Occipital lobe (tissue), 2 donors: Measurements from ENCODE around the gene PADI2. TPM values are rescaled to one million over a fixed set of nuclear protein-coding genes. Genes with fewer than 3 reads are reported as not detected.

Experiments used
- DNase-seq: peaks from one replicate; lab custom pipeline; 2025; lab: John Stamatoyannopoulos, UW
- total RNA-seq: library from RNA; depleted of rRNA; stranded (reverse); fragments of >200 nt; gene quantifications from one replicate; pipeline ENCODE4 v1.2.3, GENCODE V29; 2014

PADI2 gene
- total RNA-seq, 1 donor from 2014 or later: 0.94 TPM

DNA sequence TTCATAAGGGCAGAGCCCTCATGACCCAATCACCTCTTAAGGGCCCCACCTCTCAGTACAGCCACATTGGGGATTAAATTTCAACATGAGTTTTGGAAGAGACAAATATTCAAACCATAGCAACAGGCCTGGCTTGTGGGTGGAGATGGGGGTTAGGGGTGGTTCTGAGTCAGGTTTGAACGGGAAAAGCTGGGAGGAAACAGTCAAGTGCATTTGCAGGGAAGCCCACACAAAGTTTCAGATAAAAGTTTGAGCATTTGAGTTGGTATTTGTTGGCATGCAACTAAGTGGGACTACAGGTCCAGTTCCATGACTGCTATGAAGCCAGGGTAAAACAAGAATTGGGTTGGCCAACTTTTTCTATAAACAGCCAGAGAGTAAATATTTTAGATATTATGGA is 21.0 kb upstream of the PADI2 start:
- no peak for DNase-seq

GRCh38 chr1:17139637-17140036 is 20.4 kb upstream of the PADI2 start:
- no peak for DNase-seq

DNA sequence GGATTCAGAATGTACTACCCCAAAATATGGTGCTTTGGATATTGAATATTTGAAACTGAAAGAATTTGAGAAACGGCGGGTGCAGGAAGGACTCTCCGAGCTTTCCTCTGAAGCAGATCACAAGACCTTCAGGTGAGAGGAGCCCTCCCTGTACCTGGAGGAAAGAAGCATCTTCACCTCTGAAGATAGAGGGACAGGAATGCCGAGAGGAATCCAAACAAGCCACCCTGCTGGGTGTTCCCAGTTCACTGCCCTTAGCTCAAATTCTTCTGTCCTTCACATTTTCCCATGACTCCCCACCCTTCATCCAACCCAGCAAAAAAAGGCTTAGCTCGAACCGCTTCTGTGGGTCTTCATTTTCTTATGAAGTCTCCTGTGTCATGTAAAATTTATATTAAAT is 18.2 kb upstream of the PADI2 start:
- DNase-seq: no peak

DNA sequence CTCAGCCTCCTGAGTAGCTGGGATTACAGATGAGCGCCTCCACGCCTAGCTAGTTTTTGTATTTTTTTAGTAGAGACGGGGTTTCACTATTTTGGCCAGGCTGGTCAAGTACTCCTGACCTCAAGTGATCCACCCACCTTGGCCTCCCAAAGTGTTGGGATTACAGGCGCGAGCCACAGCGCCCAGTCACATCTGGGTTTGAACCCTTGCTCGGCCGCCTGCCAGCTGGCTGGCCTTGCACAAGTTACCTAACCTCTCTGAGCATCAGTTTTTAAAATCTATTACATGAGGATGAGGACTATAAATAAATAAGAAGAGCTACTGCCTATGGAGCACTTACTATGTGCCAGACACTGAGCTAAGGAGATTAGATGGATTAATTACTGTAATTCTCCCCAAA is 17.7 kb upstream of the PADI2 start:
- no peak for DNase-seq

DNA sequence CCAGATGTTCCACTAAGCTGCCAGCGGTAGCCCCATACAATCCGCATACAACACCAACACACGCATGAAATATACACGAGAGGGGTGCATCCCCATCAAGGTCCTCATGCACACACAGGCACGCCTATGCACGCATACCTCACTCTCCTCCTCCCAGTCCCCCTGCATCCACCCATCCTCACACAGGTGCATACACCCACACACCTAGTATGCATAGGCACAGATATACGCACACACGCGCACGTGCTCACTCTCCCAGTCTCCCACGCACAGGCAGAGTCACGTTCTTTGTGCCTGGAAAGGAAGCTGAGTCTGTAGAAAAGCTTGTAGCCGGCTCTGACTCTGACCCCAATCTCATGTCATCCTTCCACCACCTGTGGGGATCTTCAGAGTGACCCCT is 16.9 kb upstream of the PADI2 start:
- no peak for DNase-seq

- no peak for DNase-seq
These were observed 16.3 kb upstream of the PADI2 start for GRCh38 chr1:17135530-17135929.

GRCh38 chr1:17134724-17135123 is 15.5 kb upstream of the PADI2 start:
- no peak for DNase-seq

DNA sequence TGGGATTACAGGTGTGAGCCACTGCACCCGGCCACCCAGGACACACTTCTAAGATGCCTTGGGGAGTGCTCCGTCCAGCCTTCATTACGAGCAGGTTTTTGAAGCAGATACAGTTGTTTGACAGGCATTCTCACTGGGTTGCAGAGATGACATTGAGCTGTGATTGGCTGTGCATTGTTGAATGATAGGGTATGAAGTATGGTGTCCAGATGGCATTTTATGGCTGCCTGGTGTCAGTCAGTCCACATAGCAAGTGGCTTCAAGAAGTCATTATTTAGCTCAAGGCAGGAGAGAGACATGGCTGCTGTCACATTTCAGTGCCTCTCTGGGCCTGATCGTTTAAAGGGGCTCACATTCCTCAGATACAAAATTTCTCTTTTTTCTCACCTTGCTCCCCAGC is 14.8 kb upstream of the PADI2 start:
- DNase-seq: no peak

DNA sequence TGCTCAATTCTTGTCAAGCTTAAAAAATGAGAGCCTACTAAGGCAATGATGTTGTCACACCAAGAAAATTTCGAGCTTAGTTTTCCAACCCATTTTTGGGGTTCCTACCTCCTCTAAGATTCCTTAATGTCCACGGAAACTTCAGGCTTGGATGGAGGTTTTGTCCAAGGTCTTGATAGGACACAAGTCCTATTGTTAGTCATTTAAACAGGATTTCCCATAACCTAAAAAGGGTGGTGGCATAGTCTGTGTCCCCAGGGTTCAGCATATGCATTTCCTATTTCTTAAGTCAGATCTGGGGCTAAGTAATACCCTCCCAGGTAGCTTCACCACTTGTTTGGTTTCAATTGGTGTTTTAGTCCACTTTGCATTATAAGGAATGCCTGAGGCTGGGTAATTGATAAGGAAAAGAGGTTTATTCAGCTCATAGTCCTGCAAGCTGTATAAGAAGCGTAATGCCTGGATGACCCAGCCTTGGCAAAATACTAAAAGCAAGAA is 10.9 kb upstream of the PADI2 start:
- DNase-seq: no peak

- DNase-seq: no peak
These were observed 9.1 kb upstream of the PADI2 start for GRCh38 chr1:17128361-17128760.

DNA sequence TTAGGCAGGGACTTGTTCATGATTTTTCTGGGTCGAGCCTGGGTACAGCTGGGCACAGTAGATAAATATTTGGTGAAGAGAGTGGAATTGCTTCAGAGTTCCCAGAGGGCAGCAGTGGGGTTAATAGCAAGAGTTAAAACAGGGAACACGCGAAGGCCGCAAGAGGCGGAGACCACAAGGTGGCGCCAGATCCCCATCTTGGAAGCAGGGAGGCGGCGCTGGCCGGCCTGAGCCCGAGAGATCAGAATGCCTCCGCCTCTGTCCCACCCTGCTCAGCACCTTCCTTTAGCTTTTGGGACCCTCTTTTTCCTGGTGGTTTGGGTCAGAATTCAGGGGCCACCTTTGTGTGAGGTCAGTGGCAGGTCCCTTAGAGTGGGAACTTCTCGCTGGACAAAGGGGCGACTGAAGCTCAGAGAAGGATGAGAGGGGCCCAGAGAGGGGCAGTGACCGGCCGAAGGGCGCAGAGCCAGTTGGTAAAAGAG is 6.5 kb upstream of the PADI2 start:
- peak; percentile 43 for DNase-seq

DNA sequence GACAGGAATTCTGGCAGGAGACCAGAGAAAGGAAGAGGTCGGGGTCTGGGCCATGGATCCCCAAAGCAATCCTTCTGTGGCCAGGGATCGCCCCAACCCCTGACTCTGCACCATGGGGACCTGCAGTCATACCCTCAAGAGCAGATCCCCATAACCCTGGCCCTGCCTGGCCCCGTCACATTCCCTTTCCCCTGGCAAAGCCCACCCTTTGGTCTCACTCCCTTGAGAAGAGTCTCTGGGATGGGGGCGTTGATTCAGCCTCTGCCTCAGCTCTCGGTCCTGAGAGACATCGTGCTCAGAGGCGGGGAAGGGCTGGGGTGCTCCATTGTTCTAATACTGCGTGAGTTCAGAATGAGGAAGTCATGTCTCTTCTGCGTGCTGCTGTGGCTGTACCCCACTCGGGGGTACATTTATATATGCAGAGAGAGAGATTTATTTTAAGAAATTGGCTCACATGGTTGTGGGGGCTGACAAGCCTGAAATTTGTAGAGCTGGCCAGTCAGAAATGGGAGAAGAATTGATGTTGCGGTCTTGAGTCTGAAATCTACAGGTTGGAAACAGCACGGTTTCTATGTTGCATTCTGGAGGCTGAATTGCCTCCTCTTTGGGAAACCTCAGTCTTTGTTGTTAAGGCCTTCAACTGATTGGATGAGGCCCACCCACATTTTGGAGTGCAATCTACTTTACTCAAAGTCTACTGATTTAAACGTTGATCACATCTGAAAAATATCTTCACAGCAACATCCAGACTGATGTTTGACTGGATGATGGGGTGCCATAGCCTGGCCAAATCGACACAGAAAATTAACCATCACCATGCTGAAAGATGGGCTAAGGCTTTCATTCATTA is 4.2 kb upstream of the PADI2 start:
- DNase-seq: no peak

DNA sequence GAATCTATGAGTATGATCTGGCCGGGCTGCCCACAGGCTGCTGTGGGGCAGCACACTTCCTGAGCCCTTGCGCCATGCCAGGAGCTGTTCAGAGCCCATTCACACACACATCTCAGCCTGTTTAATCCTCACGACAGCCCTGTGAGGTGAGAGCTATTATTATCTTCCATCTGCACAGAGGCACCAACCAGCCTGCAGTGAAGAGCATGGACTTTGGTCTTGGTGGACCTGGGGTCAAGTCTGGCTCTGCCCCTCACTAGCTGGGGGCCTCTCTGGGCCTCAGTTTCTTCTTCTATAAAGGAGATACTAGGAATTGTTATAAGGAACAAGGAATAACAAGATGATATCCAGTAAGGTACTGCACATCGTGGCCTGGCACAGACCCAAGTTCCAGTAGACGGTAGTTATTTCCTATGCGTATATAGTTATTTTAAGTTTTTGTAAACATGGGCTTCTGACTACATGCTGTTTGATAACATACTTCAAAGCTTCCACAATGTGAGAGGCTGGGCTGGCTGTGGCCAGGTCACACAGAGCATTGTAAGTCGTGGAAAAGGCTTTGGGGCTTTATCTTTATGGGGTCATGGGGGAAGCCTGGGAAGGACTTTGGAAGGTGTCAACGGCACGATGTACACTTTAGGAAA is 3.4 kb upstream of the PADI2 start:
- DNase-seq: no peak

DNA sequence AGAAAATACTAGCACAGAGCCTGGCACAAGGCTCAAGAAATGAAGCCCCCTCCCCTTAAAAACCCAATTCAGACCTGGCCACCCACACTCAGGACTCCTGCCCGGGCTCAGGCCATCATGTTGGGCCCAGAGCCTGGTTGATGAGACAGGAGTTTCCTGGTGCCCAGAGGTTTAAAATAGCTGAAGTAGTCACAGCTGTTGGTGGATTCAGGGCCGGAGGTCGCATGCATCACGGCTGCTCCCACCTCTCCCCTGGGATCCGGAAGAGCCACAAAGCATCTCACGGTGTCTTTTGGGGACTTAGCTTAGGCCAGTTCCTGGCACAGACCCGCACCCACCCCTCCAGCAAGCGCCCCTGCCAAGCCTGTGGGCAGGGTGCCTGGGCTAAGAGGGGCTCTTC is 2.6 kb upstream of the PADI2 start:
- no peak for DNase-seq

DNA sequence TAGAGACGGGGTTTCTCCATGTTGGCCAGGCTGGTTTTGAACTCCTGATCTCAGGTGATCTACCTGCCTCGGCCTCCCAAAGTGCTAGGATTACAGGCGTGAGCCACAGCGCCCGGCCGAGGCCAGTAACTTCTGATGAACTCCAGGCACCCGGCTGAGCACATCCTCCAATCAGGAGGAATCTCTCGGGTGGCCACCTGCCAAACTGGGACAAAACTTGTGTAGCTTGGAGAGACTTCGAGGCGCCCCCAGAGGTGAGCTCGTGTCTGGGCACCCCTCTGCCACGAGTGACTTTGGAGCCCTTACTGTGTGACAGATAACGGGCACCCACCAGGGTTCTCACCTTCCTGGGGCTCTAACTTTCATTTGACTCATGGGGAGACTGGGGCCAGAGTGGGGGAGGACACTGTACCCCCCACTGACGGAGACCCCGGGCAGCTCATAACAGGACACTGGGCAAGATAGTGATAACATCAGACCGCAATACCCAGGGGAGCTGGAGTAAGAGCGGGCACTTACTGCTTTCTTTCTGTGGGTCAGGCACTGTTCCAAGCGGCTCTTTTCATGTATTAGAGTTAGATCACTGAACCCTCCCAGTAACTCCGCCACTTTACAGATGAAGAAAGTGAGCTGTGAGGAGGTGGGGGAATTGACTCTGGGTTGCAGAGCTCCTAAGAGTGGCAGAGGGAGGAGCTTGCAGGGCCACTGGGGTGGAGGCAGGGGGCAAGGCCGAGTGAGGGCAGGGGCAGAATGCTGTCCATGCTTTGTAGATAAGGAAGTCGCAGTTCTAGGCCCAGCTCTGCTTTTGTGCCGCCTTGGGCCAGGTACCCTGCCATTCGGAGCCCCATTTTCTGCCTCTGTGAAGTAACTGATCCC is 1.9 kb upstream of the PADI2 start:
- DNase-seq: no peak

DNA sequence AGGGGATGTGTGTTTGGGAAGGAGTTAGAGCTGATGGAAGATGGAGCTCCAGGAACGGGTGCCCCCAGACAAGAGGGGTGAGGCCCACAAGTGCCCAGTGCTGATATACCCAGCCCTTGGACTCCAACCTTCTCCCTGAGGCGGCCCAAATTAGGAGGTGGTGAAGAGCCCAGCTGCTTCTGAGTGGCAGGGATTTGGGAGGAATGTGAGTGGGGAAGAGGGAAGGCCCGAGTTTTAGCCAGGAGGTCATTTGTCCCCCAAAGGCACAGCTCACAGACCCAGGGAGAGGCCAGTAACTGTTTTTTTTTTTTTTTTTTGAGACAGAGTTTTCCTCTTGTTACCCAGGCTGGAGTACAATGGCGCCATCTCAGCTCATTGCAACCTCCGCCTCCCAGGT is 1.2 kb upstream of the PADI2 start:
- DNase-seq: no peak

GRCh38 chr1:17119773-17120480 is 676 bp upstream of the PADI2 start:
- no peak for DNase-seq

- no peak for DNase-seq
These were observed 560 bp downstream of the PADI2 start for GRCh38 chr1:17118706-17119075.

DNA sequence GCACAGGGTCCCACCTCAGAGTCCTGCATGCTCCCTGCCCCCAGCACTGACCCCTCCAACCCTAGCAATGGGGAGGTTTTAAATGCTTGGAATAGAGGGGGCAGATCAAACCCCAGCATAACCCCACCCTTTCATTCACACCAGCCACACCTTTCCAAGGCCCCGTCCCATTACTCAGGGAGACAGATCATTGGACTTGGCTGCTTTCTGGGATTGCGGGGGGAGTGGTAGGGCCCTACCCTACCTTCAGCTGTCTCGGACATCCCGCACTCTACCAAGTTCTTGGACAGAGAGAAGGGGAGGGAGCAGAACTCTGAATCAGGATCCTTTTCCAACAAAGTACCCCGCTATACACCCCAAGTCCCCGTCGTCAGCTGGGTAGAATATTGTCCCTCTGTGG is 983 bp downstream of the PADI2 start:
- DNase-seq: no peak

DNA sequence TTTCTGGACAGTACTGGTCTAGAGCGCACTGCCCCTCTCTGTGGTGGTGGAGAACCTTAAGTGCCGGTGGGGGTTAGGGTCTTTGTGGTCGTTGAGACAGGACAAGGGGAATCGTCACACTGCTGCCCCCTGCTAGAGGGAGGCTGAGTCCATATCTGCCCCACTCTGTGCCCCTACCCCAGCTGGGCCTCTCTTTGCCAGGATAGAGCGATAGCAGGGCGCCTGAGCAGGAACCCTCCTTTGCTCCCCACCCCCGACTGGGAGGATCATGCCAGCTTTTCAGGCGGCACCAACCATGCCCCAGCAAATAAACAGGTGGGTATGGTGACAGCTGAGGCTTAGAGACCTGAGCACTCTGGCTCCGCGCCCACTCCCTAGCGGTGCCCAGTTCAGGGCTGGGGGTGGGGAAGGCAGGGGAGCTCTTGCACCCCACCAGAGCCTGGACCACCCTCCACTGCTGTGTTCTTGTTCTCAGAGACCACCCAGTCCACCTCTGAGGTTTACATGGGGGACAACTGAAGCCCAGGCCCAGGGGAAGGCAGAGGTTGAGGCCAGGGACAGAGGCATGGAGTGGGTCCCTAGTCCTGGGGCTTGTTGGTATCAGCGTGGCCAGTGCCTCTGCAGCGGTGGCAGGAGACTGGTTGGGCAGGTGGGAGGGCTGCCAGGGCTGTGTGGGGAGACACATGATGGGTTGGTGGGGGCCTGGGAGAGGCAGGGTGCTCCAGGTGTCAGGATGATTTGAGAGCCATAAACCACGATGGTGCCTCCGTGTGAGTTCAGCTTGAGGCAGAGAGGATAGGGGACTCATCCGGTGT is 1.6 kb downstream of the PADI2 start:
- DNase-seq: no peak
